Left lung (tissue), 10 donors: ENCODE results near the gene ROR2. TPM values are rescaled to one million over a fixed set of nuclear protein-coding genes. Genes with fewer than 3 reads are reported as not detected.

Experiments
- ATAC-seq: fragments of 200-7000 bp; cut with Tn5 transposase; one replicate; pipeline ENCODE4 v1.9.1; 2020; ENCODE audit warnings: moderate library complexity
- DNase-seq, 4 donors: peaks; one replicate each; pipeline ENCODE4 v3.0.0-alpha.2; 2013 to 2020
- H3K27ac ChIP-seq, 2 donors: fragments of 200-600 bp; sonication (generic) in 1 of 2; one replicate each; pipeline versions ENCODE4 v1.5.0 to v1.8.0; 2020 to 2021
- H3K27me3 ChIP-seq, 2 donors: fragments of 200-600 bp; sonication (generic) in 1 of 2; one replicate each; pipeline versions ENCODE4 v1.5.0 to v1.8.0; 2020 to 2021
- H3K36me3 ChIP-seq, 2 donors: fragments of 200-600 bp; sonication (generic) in 1 of 2; one replicate each; pipeline versions ENCODE4 v1.5.0 to v1.8.0; 2020 to 2021
- H3K4me1 ChIP-seq, 2 donors: fragments of 200-600 bp; one replicate each; pipeline ENCODE4 v1.8.0; 2021
- H3K4me3 ChIP-seq, 2 donors: fragments of 200-600 bp; sonication (generic) in 1 of 2; one replicate each; pipeline versions ENCODE4 v1.5.0 to v1.8.0; 2020 to 2021; ENCODE audit warnings: mild to moderate bottlenecking in 1 of 2
- H3K9me3 ChIP-seq, 2 donors: fragments of 200-600 bp; sonication (generic) in 1 of 2; one replicate each; pipeline versions ENCODE4 v1.5.0 to v1.8.0; 2020 to 2021
- intact Hi-C, 2 donors: fragments of 100-400 bp; cut with DNase I; formaldehyde crosslinking; loops; one replicate each; pipeline versions ENCODE4 v1.11.2 to v1.14.2; 2022
- polyA plus RNA-seq, 6 donors: library from polyadenylated mRNA; unstranded; fragments of 120-200 nt; gene quantifications; one replicate each; pipeline ENCODE4 v1.2.1, GENCODE V29; 2013; ENCODE audit not compliant: insufficient read length in 6 of 6
- total RNA-seq, 2 donors: library from RNA; stranded (reverse); fragmentation: NEBNext Ultra II Directional; extraction: Animal tissue kit (Norgen Biotek cat#: 25700); gene quantifications; one replicate each; pipeline ENCODE4 v1.2.1, GENCODE V29; 2021
- TF ChIP-seq, protein P1 (sequence below), 2 donors: fragments of 200-600 bp; sonication (generic) in 1 of 2; IDR thresholded peaks; one replicate each; pipeline versions ENCODE4 v1.5.0 to v1.8.0; 2021; ENCODE audit warnings: antibody characterized with exemption in 2 of 2
- donor health status: DM: no; HTN: yes; CAD: no.
- donor health status: DM: no; HTN: no; CAD: no.

ROR2 gene
- total and polyA plus RNA-seq, 8 donors, result 11.5 to 36.5 (median 29.7) TPM

GRCh38 chr9:91908293-91908623, 41.8 kb downstream of the ROR2 start:
- peaks cover 0 to 28% of the 10 kb centered on the region in 2 donors for H3K27me3 ChIP-seq
- H3K4me3 ChIP-seq, result no peak overlapping the region
- DNase-seq, result no peak
- H3K4me1 ChIP-seq, result peaks cover 0 to 14% of the 10 kb centered on the region in 2 donors
- ATAC-seq, result no peak
- TF ChIP-seq, protein P1, sequence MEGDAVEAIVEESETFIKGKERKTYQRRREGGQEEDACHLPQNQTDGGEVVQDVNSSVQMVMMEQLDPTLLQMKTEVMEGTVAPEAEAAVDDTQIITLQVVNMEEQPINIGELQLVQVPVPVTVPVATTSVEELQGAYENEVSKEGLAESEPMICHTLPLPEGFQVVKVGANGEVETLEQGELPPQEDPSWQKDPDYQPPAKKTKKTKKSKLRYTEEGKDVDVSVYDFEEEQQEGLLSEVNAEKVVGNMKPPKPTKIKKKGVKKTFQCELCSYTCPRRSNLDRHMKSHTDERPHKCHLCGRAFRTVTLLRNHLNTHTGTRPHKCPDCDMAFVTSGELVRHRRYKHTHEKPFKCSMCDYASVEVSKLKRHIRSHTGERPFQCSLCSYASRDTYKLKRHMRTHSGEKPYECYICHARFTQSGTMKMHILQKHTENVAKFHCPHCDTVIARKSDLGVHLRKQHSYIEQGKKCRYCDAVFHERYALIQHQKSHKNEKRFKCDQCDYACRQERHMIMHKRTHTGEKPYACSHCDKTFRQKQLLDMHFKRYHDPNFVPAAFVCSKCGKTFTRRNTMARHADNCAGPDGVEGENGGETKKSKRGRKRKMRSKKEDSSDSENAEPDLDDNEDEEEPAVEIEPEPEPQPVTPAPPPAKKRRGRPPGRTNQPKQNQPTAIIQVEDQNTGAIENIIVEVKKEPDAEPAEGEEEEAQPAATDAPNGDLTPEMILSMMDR (IDR thresholded peaks at IDR 0.05), result no peak
- H3K36me3 ChIP-seq, result no peaks in the 10 kb centered on the region
- H3K9me3 ChIP-seq, result no peaks in the 10 kb centered on the region
- no peak overlapping the region for H3K27ac ChIP-seq
- intact Hi-C loops, result no loop called here

DNA sequence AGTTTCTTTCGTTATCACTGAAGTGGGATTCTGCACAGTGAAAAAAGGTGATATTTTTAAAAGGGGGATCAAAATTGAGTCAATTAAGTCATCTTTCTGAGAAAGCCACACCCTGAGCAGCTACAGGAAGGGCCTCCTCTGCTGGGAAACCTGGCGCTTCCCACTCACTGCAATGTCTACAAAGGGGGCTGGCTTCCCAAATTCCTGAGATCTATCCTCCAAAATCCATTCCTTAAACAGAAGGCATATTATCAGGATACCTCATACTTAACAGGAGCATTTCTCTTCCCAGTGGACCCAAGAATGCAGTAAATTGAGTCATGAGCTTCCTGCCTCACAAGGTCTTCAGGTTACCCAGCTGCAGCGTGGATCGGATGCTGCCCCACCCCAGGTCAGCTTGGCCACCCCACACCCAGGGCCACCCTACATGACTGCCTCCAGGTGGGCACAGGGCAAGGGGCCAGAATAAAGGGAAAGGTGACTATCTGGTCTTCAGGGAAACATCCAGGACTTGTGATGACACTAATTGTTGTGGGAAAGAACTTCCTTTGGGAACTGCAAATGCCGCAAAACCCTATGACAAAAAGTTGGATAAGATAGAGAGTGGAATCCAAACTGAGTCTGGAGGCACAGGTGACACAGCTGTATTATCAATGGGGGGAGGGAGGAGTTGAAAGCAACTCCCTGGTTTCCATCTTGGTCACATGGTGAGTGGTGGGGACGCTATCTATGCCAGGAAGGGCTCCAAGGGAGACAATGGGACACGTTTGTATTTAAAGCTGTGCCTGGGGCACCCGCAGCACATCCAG, 42.3 kb downstream of the ROR2 start:
- intact Hi-C loops, result no loop called here
- no peaks in the 10 kb centered on the region for H3K9me3 ChIP-seq
- H3K27ac ChIP-seq, result no peak overlapping the region
- no peak for ATAC-seq
- DNase-seq, result no peak
- H3K4me3 ChIP-seq, result no peak overlapping the region
- no peaks in the 10 kb centered on the region for H3K36me3 ChIP-seq
- peaks cover 0 to 14% of the 10 kb centered on the region in 2 donors for H3K4me1 ChIP-seq
- TF ChIP-seq, protein P1 (IDR thresholded peaks at IDR 0.05), result no peak
- H3K27me3 ChIP-seq, result peaks cover 0 to 28% of the 10 kb centered on the region in 2 donors

DNA sequence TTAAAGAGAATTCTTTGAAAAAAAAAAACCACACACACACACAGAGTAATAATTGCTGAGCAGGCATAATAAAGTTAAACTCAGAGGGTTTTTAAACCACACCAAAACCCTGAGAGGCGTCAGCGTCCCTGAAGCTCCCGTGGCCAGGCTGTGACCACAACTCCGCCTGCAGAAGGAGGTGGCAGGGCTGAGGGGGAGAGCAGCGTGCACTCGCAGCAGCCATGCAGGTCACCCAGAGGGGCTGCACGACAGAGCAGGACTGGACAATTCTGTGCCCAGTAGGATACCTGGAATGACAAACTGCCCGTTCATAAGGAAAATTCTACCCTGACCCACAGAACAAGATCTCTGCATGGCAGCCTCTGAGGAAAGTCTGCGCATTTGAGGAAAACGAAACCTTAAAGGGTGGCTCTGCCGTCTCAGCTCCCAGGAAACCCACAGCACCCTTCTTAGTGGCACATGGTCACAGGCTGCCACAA, 44.0 kb downstream of the ROR2 start:
- H3K4me1 ChIP-seq, result peaks cover 0 to 14% of the 10 kb centered on the region in 2 donors
- peaks cover 0 to 28% of the 10 kb centered on the region in 2 donors for H3K27me3 ChIP-seq
- ATAC-seq (peak; percentile 81), DNase-seq (peak in 2 of 4 donors; percentile 73 to 85)
- TF ChIP-seq, protein P1 (IDR thresholded peaks at IDR 0.05), result no peak
- intact Hi-C loops, result no loop called here
- H3K9me3 ChIP-seq, result no peaks in the 10 kb centered on the region
- peak overlapping the region; percentile 19 to 36 for H3K4me3 ChIP-seq
- H3K36me3 ChIP-seq, result no peaks in the 10 kb centered on the region
- no peak overlapping the region for H3K27ac ChIP-seq

DNA sequence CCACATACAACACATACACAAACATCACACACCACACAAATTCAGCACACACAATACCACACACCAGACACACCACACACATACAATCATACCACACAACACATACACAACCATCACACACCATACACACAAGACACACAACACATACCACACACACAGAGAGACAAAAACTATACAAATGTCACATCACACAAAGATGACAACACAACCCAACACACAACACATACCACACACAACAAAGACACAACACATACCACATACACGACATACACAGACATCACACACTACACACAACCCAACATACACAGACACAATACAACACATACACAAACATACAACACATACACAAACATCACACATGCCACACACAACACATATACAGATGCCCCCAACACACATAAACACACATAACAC, 44.8 kb downstream of the ROR2 start:
- Histone ChIP-seq H3K27ac (no peak overlapping the region), H3K9me3 (no peaks in the 10 kb centered on the region), H3K4me3 (no peak overlapping the region), H3K36me3 (no peaks in the 10 kb centered on the region), H3K27me3 (peaks cover 0 to 28% of the 10 kb centered on the region in 2 donors), H3K4me1 (peaks cover 4 to 14% of the 10 kb centered on the region in 2 donors)
- intact Hi-C loops, result no loop called here
- ATAC-seq (no peak), DNase-seq (no peak)
- TF ChIP-seq, protein P1 (IDR thresholded peaks at IDR 0.05), result no peak

DNA sequence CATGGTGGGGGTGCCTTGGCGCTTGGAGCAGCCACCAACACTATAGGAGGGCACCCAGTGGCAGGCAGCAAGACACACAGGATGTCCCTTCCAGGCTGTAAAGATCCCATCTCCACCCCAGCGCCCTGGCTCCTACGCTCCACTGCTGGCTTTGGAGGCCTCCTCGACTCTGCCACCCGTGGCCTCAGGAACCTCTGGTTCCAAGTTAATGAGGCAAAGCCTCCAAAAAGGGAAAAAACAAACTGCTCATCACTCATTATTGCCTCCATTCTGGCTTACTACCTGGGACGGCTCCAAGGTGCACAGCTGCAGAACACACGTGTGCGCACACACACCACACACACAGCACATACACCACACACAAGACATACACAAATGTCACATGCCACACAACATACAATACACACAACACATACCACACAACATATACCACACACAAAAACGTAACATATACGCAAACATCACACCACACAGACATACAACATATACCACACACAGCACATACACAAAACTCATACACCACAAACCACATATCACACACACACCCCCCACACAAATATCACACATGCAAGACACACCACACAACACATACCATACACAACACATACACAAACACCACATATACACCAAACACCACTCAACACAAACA, 45.3 kb downstream of the ROR2 start:
- no peaks in the 10 kb centered on the region for H3K36me3 ChIP-seq
- intact Hi-C loops, result no loop called here
- TF ChIP-seq, protein P1 (IDR thresholded peaks at IDR 0.05), result no peak
- ATAC-seq (no peak), DNase-seq (no peak)
- no peak overlapping the region for H3K4me3 ChIP-seq
- H3K27me3 ChIP-seq, result peaks cover 0 to 28% of the 10 kb centered on the region in 2 donors
- no peak overlapping the region for H3K27ac ChIP-seq
- no peaks in the 10 kb centered on the region for H3K9me3 ChIP-seq
- H3K4me1 ChIP-seq, result peaks cover 9 to 14% of the 10 kb centered on the region in 2 donors
